Measurements from ENCODE around the gene INPP4B. TPM values are rescaled to one million over a fixed set of nuclear protein-coding genes. Genes with fewer than 3 reads are reported as not detected.

INPP4B gene
- total RNA-seq, 1 experiment from 2014 or later: 0.07 TPM

DNA sequence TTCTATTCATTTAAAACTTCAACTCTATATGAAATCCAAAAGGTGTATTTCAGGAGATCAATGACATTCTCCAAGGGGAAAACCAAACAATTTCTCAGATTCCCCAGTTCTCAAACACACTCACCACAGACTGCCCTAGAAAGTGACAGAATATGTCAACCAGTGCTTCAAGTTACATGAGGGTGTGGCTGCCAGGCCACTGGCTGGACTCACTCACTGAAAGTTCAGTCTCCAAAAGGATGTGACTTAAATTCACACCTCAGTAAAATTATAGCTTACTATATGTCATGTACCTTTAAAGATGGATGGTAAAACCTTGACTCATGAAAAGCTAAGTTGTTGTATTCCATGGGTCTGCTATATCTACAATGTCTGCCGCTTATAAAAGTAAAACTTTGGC, 7.3 kb downstream of the INPP4B start:
- H3K9me3 ChIP-seq (ENCODE audit: control insufficient read depth, low read depth, low read length): no peaks in the 10 kb centered on the region
- H2BK5ac ChIP-seq (ENCODE audit: insufficient read length, low read length): no peak overlapping the region
- no peak overlapping the region for H4K91ac ChIP-seq (ENCODE audit: insufficient read length, low read depth, low read length)
- DNase-seq: no peak
- no peak overlapping the region for H3K9ac ChIP-seq (ENCODE audit: extremely low read depth, insufficient read length, low read length)
- no CpG with 5 or more reads among the region's 1 CpG for WGBS (ENCODE audit: extremely low coverage, insufficient read length, low lambda C conversion rate)
- no peak overlapping the region for H4K8ac ChIP-seq (replicated peaks; ENCODE audit: insufficient read length, low read depth, low read length)
- no peak overlapping the region for H3K4ac ChIP-seq (ENCODE audit: low read depth, low read length)
- no peak overlapping the region for H2BK15ac ChIP-seq (ENCODE audit: low read depth, low read length)
- Mint-ChIP-seq H3K9me3 (no peaks in the 10 kb centered on the region), H3K27me3 (ENCODE audit: low read depth) (peaks cover 7% of the 10 kb centered on the region), H3K4me1 (no peaks in the 10 kb centered on the region), H3K27ac (no peak overlapping the region), H3K36me3 (ENCODE audit: insufficient read depth in 1 of 3, low read depth in 3 of 3) (no peaks in the 10 kb centered on the region), H3K4me3 (no peak overlapping the region)
- H3K79me2 ChIP-seq (ENCODE audit: insufficient read depth, low read length): no peaks in the 10 kb centered on the region
- no peak overlapping the region for H3K14ac ChIP-seq (ENCODE audit: insufficient read depth, low read length)
- H2BK12ac ChIP-seq (ENCODE audit: insufficient read length, low read depth, low read length): no peak overlapping the region
- H3T11ph ChIP-seq (ENCODE audit: low read length): no peak overlapping the region
- no peak overlapping the region for H3K4me2 ChIP-seq (ENCODE audit: insufficient read depth, insufficient read length, low read length)
- H3K27ac ChIP-seq (ENCODE audit: insufficient read length, low read depth, low read length): no peak overlapping the region
- H3K23me2 ChIP-seq (ENCODE audit: insufficient read length, low read depth, low read length, poor library complexity, severe bottlenecking): no peaks in the 10 kb centered on the region
- H2BK20ac ChIP-seq (ENCODE audit: low read depth, low read length, poor library complexity, severe bottlenecking): no peak overlapping the region
- TF ChIP-seq, protein P1, sequence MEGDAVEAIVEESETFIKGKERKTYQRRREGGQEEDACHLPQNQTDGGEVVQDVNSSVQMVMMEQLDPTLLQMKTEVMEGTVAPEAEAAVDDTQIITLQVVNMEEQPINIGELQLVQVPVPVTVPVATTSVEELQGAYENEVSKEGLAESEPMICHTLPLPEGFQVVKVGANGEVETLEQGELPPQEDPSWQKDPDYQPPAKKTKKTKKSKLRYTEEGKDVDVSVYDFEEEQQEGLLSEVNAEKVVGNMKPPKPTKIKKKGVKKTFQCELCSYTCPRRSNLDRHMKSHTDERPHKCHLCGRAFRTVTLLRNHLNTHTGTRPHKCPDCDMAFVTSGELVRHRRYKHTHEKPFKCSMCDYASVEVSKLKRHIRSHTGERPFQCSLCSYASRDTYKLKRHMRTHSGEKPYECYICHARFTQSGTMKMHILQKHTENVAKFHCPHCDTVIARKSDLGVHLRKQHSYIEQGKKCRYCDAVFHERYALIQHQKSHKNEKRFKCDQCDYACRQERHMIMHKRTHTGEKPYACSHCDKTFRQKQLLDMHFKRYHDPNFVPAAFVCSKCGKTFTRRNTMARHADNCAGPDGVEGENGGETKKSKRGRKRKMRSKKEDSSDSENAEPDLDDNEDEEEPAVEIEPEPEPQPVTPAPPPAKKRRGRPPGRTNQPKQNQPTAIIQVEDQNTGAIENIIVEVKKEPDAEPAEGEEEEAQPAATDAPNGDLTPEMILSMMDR (conservative IDR thresholded peaks at IDR 0.05): no peak
- H2AFZ ChIP-seq (ENCODE audit: low read length): no peak overlapping the region
- H3K4me1 ChIP-seq (ENCODE audit: insufficient read depth, low read length): no peaks in the 10 kb centered on the region
- no peak overlapping the region for H3K18ac ChIP-seq (ENCODE audit: insufficient read length, low read depth, low read length)
- no peak overlapping the region for H2BK120ac ChIP-seq (ENCODE audit: low read depth, low read length, poor library complexity, severe bottlenecking)
- no peaks in the 10 kb centered on the region for H4K20me1 ChIP-seq (ENCODE audit: control insufficient read depth, insufficient read depth, insufficient read length)
- H2AK5ac ChIP-seq (ENCODE audit: insufficient read length, low read length): no peak overlapping the region
- no peak overlapping the region for H3K23ac ChIP-seq (ENCODE audit: insufficient read length, low read depth, low read length)
- H4K5ac ChIP-seq (ENCODE audit: insufficient read length, low read depth, low read length): no peak overlapping the region
- H3K56ac ChIP-seq (ENCODE audit: insufficient read length, low read depth, low read length): no peak overlapping the region
- H3K27me3 ChIP-seq (ENCODE audit: insufficient read depth, low read length): no peaks in the 10 kb centered on the region
- no peaks in the 10 kb centered on the region for H3K79me1 ChIP-seq (ENCODE audit: insufficient read depth, low read depth, low read length, poor library complexity, severe bottlenecking)

Measured in H9 (cell line).